PFSK-1 (cell line): ENCODE results near the gene WDFY2.

Source experiments
- FOXP2 ChIP-seq: optimal IDR thresholded peaks from 2 replicates; pipeline ENCODE3; 2011; ENCODE audit warnings: borderline replicate concordance, control low read depth, inconsistent platforms; ENCODE audit not compliant: insufficient read depth; ENCODE audit errors: extremely low read length, extremely low read depth
- POLR2AphosphoS5 ChIP-seq: IDR thresholded peaks from 2 replicates; pipeline ENCODE4 v1.6.1; 2012; ENCODE audit warnings: low read depth, mild to moderate bottlenecking, control low read depth, low read length, moderate library complexity
- SIN3A ChIP-seq: IDR thresholded peaks from 2 replicates; pipeline ENCODE4 v1.6.1; 2012; ENCODE audit warnings: mild to moderate bottlenecking, low read length, moderate library complexity, borderline replicate concordance; ENCODE audit not compliant: insufficient read depth
- TAF1 ChIP-seq: IDR thresholded peaks from 2 replicates; pipeline ENCODE4 v1.6.1; 2012; ENCODE audit warnings: low read length, control low read depth, borderline replicate concordance; ENCODE audit not compliant: insufficient read depth
- TF ChIP-seq, protein P1 (sequence below), 2 experiments: IDR thresholded peaks; 2 replicates each; pipeline versions ENCODE4 v1.6.1 to v1.8.0; 2011 to 2012; ENCODE audit warnings: low read depth in 2 of 2, low read length in 2 of 2, control low read depth in 1 of 2, inconsistent platforms in 1 of 2, mild to moderate bottlenecking in 1 of 2, moderate library complexity in 1 of 2; ENCODE audit not compliant: insufficient read depth in 1 of 2

The WDFY2 gene

DNA sequence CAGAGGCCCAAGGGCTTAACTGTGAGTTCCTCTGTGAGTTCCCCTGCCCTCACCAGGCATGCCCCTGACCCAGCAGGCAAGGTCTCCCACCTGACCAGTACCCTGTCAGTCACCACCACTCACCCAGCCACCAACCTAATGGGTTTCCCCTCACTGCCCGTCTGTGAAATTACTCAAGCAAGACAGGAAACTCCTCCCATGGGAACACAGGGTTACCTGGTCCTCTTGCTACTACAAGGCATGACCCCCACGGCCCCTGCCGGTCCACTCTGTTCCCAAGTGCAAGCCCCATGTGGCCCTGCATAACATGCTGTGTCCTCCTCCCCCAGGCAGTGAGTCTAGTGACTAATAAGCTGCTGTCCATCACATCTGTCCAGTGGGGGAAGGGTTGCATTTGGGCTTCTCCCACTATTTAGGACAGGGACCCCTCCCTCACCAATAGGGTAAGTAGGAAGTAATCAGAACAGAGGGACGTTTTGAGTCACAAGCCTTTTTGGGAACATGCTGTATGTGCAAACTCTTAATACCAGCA lies 227.7 kb downstream of the WDFY2 start:
- TF ChIP-seq POLR2AphosphoS5 (no peak), FOXP2 (no peak), SIN3A (no peak), TAF1 (no peak)
- TF ChIP-seq, protein P1, sequence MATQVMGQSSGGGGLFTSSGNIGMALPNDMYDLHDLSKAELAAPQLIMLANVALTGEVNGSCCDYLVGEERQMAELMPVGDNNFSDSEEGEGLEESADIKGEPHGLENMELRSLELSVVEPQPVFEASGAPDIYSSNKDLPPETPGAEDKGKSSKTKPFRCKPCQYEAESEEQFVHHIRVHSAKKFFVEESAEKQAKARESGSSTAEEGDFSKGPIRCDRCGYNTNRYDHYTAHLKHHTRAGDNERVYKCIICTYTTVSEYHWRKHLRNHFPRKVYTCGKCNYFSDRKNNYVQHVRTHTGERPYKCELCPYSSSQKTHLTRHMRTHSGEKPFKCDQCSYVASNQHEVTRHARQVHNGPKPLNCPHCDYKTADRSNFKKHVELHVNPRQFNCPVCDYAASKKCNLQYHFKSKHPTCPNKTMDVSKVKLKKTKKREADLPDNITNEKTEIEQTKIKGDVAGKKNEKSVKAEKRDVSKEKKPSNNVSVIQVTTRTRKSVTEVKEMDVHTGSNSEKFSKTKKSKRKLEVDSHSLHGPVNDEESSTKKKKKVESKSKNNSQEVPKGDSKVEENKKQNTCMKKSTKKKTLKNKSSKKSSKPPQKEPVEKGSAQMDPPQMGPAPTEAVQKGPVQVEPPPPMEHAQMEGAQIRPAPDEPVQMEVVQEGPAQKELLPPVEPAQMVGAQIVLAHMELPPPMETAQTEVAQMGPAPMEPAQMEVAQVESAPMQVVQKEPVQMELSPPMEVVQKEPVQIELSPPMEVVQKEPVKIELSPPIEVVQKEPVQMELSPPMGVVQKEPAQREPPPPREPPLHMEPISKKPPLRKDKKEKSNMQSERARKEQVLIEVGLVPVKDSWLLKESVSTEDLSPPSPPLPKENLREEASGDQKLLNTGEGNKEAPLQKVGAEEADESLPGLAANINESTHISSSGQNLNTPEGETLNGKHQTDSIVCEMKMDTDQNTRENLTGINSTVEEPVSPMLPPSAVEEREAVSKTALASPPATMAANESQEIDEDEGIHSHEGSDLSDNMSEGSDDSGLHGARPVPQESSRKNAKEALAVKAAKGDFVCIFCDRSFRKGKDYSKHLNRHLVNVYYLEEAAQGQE (IDR thresholded peaks at IDR 0.05; ENCODE audit: insufficient read depth in 1 of 2, low read depth in 2 of 2, low read length in 2 of 2): no peak

DNA sequence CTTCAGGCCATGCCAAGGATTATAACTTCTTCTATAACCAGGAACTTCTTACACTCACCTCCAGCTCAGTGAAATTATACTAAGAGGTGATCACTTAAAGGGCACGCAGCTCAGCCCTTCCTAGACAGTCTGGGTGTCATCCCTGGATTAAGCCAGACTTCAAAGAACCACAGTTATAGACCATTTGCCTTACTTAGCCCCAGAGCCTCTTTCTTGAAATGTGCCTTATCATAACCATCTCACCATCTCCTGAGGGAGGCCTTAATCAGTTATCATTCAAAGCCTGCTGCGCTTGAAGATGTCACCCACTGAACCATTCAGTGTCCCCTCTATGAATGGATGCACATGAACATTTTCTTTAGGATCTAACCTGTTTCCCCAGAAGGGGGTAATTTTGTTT lies 229.8 kb downstream of the WDFY2 start:
- TF ChIP-seq FOXP2 (no peak), POLR2AphosphoS5 (no peak), SIN3A (no peak), TAF1 (no peak)
- TF ChIP-seq, protein P1 (IDR thresholded peaks at IDR 0.05; ENCODE audit: insufficient read depth in 1 of 2, low read depth in 2 of 2, low read length in 2 of 2): no peak

DNA sequence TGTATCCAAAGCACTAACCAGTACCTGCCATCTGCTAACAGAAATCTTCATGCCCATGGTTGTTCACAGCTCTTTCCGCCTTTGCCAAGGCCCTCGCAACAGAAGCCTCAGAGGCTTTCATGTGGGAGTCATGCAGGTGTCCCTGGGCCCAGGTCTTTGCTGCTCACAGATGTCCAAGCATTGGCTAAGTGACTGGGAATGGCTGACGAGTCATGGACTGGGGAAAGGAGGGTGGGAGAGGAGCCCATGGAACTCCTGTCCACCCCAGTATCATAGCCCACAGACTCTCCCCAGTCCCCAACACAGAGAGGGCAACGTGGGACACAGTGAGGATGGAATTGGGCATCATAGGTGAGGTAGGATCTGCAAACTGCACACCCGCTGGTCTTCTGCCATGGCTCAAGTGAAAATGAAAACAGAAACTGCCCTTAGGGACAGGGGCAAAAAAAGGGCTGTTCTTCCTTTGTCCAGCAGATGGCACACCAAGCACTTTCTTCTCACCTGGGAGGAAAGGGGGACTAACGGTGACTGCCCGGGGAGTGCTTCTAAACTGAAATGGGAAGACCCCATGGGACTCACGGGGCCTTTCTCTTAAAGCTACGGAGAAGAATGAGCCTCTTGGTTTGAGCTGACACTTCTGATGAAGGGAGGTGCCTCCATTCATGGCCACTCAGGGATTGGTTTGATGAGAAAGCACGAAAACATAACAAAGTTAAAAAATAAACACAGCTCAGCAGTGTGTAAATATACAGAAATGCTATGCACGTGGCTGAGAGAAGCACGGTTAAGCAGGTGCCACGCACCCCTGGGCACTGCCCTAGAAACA lies 230.8 kb downstream of the WDFY2 start:
- TF ChIP-seq FOXP2: no peak
- no peak for TF ChIP-seq TAF1
- TF ChIP-seq, protein P1 (IDR thresholded peaks at IDR 0.05; ENCODE audit: insufficient read depth in 1 of 2, low read depth in 2 of 2, low read length in 2 of 2): no peak
- TF ChIP-seq SIN3A: no peak
- TF ChIP-seq POLR2AphosphoS5: no peak

DNA sequence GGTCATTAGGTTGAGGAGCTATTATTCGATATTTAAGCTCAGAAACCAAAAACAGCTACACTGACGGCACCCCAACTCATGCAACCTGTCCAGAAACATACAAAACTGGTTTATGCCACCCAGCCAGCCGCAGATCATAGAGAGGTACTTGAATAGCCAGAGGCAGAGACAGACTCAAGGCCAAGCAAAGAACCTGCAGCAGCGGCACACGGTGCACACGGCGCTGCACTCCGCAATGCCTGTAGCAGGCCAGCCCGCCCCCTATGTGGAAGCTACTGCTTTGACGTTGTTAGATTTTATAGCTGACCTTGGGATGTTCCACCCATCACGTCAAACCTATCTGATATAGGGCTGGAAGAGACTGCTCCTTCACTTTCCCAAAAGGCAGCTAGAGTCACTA lies 231.6 kb downstream of the WDFY2 start:
- TF ChIP-seq TAF1 (no peak), SIN3A (no peak), FOXP2 (no peak), POLR2AphosphoS5 (no peak)
- TF ChIP-seq, protein P1 (IDR thresholded peaks at IDR 0.05; ENCODE audit: insufficient read depth in 1 of 2, low read depth in 2 of 2, low read length in 2 of 2): no peak
